SK-N-SH treated with all-trans-retinoic acid at 6 μM for 48 hours (cell line): ENCODE results near the gene EDIL3.

Experiments
- ATAC-seq: fragments of 200-7000 bp; cut with Tn5 transposase; 3 replicates; pipeline ENCODE4 v1.9.1; 2020; ENCODE audit warnings: mild to moderate bottlenecking, moderate library complexity
- ESRRG ChIP-seq: fragments of 250-450 bp; sonication (Bioruptor Pico); IDR thresholded peaks from 2 replicates; pipeline ENCODE4 v1.6.1; 2021; ENCODE audit warnings: mild to moderate bottlenecking
- GLIS3 ChIP-seq: fragments of 250-450 bp; sonication (Bioruptor Pico); IDR thresholded peaks from 2 replicates; pipeline ENCODE4 v1.5.0; 2020; ENCODE audit warnings: mild to moderate bottlenecking, moderate library complexity
- ISL1 ChIP-seq: fragments of 250-450 bp; sonication (Bioruptor Pico); IDR thresholded peaks from 2 replicates; pipeline ENCODE4 v2.1.2; 2022; ENCODE audit warnings: mild to moderate bottlenecking, moderate library complexity
- OSR1 ChIP-seq: fragments of 250-450 bp; sonication (Bioruptor Pico); IDR thresholded peaks from 2 replicates; pipeline ENCODE4 v1.8.0; 2022; ENCODE audit warnings: moderate library complexity, mild to moderate bottlenecking, inconsistent platforms
- PPARA ChIP-seq: fragments of 250-450 bp; sonication (Bioruptor Pico); IDR thresholded peaks from 2 replicates; pipeline ENCODE4 v1.5.0; 2020; ENCODE audit warnings: mild to moderate bottlenecking, borderline replicate concordance
- RARB ChIP-seq: fragments of 250-450 bp; sonication (Bioruptor Pico); IDR thresholded peaks from 2 replicates; pipeline ENCODE4 v1.8.0; 2021; ENCODE audit warnings: mild to moderate bottlenecking, moderate library complexity
- TCF4 ChIP-seq: fragments of 250-450 bp; sonication (Bioruptor Pico); IDR thresholded peaks from 2 replicates; pipeline ENCODE4 v1.8.0; 2021; ENCODE audit warnings: mild to moderate bottlenecking, moderate library complexity, borderline replicate concordance
- TOX ChIP-seq: fragments of 250-450 bp; sonication (Bioruptor Pico); IDR thresholded peaks from 2 replicates; pipeline ENCODE4 v1.8.0; 2021; ENCODE audit warnings: mild to moderate bottlenecking, moderate library complexity, borderline replicate concordance
- ZC3H10 ChIP-seq: fragments of 250-450 bp; sonication (Bioruptor Pico); IDR thresholded peaks from 2 replicates; pipeline ENCODE4 v1.5.1; 2021; ENCODE audit warnings: mild to moderate bottlenecking, moderate library complexity
- ZFP3 ChIP-seq: fragments of 250-450 bp; sonication (Bioruptor Pico); IDR thresholded peaks from 2 replicates; pipeline ENCODE4 v1.5.0; 2020; ENCODE audit warnings: mild to moderate bottlenecking, moderate library complexity
- ZFP30 ChIP-seq: fragments of 450-650 bp; formaldehyde crosslinking; IDR thresholded peaks from 2 replicates; pipeline ENCODE4 v1.5.0; 2022; ENCODE audit warnings: mild to moderate bottlenecking, moderate library complexity
- ZNF70 ChIP-seq: fragments of 450-650 bp; formaldehyde crosslinking; IDR thresholded peaks from 2 replicates; pipeline ENCODE4 v1.5.0; 2020; ENCODE audit warnings: mild to moderate bottlenecking, moderate library complexity
- ZNF8 ChIP-seq: fragments of 450-650 bp; formaldehyde crosslinking; IDR thresholded peaks from 2 replicates; pipeline ENCODE4 v1.5.0; 2020; ENCODE audit warnings: mild to moderate bottlenecking, moderate library complexity
- TF ChIP-seq, protein P1 (sequence below): fragments of 250-450 bp; sonication (Bioruptor Pico); IDR thresholded peaks from 2 replicates; pipeline ENCODE4 v1.8.0; 2021; ENCODE audit warnings: low read depth, mild to moderate bottlenecking, moderate library complexity, borderline replicate concordance
- TF ChIP-seq, protein P2 (sequence below): fragments of 250-450 bp; sonication (Bioruptor Pico); IDR thresholded peaks from 2 replicates; pipeline ENCODE4 v1.5.0; 2020; ENCODE audit warnings: mild to moderate bottlenecking, moderate library complexity
- TF ChIP-seq, protein P3 (sequence below): fragments of 250-450 bp; sonication (Bioruptor Pico); IDR thresholded peaks from 2 replicates; pipeline ENCODE4 v1.5.1; 2021; ENCODE audit warnings: mild to moderate bottlenecking, moderate library complexity
- TF ChIP-seq, protein P4 (sequence below): fragments of 250-450 bp; sonication (Bioruptor Pico); IDR thresholded peaks from 2 replicates; pipeline ENCODE4 v1.8.0; 2020; ENCODE audit warnings: mild to moderate bottlenecking, moderate library complexity, borderline replicate concordance

EDIL3 gene

DNA sequence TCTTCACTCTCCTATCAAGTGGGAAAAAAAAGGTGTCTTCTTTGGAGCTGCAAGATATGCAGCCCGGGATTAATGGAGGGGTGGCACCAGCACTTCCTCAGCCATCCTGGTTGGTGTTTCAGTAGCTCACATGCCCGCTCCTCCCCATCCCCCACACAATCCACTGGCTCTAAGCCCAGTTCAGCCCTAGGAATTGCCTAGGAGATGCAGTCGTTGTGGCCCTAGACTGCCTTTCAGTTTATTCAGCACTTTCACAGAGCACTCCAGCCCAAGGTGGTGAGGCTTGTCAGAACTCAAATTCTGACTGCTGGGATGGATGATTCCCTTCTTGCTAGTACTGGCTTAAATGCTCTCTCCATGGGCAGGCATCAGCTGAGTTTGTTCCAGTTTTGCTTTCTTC, 35.1 kb upstream of the EDIL3 start:
- no peak for ATAC-seq
- TF ChIP-seq GLIS3 (CRISPR knock-in tag) (no peak), ZC3H10 (CRISPR knock-in tag) (no peak), OSR1 (CRISPR knock-in tag) (no peak), PPARA (no peak), ZNF8 (CRISPR knock-in tag) (no peak), ISL1 (CRISPR knock-in tag) (no peak), TCF4 (CRISPR knock-in tag) (no peak), ZFP3 (CRISPR knock-in tag) (no peak), ZFP30 (CRISPR knock-in tag) (no peak)
- TF ChIP-seq, protein P1, sequence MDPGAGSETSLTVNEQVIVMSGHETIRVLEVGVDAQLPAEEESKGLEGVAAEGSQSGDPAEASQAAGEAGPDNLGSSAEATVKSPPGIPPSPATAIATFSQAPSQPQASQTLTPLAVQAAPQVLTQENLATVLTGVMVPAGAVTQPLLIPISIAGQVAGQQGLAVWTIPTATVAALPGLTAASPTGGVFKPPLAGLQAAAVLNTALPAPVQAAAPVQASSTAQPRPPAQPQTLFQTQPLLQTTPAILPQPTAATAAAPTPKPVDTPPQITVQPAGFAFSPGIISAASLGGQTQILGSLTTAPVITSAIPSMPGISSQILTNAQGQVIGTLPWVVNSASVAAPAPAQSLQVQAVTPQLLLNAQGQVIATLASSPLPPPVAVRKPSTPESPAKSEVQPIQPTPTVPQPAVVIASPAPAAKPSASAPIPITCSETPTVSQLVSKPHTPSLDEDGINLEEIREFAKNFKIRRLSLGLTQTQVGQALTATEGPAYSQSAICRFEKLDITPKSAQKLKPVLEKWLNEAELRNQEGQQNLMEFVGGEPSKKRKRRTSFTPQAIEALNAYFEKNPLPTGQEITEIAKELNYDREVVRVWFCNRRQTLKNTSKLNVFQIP (CRISPR knock-in tag), result no peak

DNA sequence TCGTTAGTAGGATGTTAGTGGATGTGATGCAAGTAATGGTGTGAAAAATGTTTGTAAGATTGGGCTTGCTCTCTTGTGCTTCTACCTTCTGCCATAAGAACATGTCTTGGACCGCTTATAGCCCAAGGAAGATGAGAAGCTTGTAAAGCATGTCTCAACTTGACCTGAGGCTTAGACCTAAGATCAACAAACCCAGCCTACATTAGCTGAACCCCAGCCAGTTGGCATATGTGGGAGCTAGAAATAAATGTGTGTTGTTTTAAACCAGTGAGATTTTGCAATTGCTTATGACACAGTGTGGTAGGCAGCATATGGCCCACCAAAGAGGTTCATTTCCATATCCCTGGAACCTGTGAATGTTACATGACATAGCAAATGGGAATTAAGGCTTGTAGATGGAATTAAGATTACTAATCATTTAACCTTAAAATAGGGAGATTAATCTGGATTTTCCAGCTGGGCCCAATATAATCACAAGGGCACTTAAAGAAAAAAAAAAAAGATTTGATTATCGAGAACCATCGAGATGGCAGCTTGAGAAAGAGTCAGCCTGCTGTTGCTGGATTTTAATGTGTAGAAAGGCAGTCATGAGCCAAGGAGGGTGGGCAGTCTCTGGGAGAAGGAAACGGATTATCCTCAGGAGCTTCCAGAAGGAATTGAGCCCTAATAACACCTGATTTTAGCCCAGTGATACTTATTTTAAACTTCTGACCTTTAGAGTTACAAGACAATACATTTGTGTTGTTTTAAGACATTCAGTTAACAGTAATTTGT, 27.3 kb upstream of the EDIL3 start:
- no peak for ATAC-seq
- no peak for TF ChIP-seq ESRRG (CRISPR knock-in tag)
- TF ChIP-seq ZNF8 (CRISPR knock-in tag), result no peak
- TF ChIP-seq, protein P2, sequence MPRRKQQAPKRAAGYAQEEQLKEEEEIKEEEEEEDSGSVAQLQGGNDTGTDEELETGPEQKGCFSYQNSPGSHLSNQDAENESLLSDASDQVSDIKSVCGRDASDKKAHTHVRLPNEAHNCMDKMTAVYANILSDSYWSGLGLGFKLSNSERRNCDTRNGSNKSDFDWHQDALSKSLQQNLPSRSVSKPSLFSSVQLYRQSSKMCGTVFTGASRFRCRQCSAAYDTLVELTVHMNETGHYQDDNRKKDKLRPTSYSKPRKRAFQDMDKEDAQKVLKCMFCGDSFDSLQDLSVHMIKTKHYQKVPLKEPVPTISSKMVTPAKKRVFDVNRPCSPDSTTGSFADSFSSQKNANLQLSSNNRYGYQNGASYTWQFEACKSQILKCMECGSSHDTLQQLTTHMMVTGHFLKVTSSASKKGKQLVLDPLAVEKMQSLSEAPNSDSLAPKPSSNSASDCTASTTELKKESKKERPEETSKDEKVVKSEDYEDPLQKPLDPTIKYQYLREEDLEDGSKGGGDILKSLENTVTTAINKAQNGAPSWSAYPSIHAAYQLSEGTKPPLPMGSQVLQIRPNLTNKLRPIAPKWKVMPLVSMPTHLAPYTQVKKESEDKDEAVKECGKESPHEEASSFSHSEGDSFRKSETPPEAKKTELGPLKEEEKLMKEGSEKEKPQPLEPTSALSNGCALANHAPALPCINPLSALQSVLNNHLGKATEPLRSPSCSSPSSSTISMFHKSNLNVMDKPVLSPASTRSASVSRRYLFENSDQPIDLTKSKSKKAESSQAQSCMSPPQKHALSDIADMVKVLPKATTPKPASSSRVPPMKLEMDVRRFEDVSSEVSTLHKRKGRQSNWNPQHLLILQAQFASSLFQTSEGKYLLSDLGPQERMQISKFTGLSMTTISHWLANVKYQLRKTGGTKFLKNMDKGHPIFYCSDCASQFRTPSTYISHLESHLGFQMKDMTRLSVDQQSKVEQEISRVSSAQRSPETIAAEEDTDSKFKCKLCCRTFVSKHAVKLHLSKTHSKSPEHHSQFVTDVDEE (CRISPR knock-in tag), result no peak
- TF ChIP-seq OSR1 (CRISPR knock-in tag), result no peak
- no peak for TF ChIP-seq PPARA
- TF ChIP-seq, protein P3, sequence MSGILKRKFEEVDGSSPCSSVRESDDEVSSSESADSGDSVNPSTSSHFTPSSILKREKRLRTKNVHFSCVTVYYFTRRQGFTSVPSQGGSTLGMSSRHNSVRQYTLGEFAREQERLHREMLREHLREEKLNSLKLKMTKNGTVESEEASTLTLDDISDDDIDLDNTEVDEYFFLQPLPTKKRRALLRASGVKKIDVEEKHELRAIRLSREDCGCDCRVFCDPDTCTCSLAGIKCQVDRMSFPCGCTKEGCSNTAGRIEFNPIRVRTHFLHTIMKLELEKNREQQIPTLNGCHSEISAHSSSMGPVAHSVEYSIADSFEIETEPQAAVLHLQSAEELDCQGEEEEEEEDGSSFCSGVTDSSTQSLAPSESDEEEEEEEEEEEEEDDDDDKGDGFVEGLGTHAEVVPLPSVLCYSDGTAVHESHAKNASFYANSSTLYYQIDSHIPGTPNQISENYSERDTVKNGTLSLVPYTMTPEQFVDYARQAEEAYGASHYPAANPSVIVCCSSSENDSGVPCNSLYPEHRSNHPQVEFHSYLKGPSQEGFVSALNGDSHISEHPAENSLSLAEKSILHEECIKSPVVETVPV, result no peak

DNA sequence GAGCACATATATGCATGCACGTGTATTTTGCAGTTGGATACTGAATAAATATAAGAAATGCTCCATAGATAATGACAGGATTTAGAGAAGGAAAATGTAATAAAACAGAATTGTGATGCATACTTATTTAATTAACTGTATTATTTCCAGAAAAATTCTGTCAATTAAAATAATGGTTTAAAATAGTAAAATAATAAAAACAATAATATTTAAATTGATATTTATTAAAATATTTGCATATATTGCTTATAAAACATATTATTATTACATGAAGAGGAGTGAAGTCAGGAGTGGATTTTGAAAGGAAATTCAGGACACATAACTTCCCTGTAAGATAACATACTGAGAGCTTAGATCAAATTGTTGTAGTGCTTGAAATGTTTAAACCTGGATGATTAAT, 21.4 kb upstream of the EDIL3 start:
- no peak for TF ChIP-seq ZNF70 (CRISPR knock-in tag)
- TF ChIP-seq, protein P1 (CRISPR knock-in tag), result no peak
- no peak for TF ChIP-seq ZFP3 (CRISPR knock-in tag)
- TF ChIP-seq, protein P2 (CRISPR knock-in tag), result no peak
- TF ChIP-seq TOX, result no peak
- no peak for TF ChIP-seq PPARA
- TF ChIP-seq TCF4 (CRISPR knock-in tag), result no peak
- TF ChIP-seq GLIS3 (CRISPR knock-in tag), result no peak
- TF ChIP-seq RARB, result no peak
- TF ChIP-seq, protein P4, sequence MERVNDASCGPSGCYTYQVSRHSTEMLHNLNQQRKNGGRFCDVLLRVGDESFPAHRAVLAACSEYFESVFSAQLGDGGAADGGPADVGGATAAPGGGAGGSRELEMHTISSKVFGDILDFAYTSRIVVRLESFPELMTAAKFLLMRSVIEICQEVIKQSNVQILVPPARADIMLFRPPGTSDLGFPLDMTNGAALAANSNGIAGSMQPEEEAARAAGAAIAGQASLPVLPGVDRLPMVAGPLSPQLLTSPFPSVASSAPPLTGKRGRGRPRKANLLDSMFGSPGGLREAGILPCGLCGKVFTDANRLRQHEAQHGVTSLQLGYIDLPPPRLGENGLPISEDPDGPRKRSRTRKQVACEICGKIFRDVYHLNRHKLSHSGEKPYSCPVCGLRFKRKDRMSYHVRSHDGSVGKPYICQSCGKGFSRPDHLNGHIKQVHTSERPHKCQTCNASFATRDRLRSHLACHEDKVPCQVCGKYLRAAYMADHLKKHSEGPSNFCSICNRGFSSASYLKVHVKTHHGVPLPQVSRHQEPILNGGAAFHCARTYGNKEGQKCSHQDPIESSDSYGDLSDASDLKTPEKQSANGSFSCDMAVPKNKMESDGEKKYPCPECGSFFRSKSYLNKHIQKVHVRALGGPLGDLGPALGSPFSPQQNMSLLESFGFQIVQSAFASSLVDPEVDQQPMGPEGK (CRISPR knock-in tag), result no peak
- TF ChIP-seq, all 23 proteins: peak for 0
- ATAC-seq, result no peak
